Measurements from ENCODE around the gene C19orf38.
"Not testable (repeated sequence)": the region's sequence is repeated elsewhere in the genome, so short reads cannot be mapped to it uniquely, and the experiment has no call there.

Gene C19orf38

DNA sequence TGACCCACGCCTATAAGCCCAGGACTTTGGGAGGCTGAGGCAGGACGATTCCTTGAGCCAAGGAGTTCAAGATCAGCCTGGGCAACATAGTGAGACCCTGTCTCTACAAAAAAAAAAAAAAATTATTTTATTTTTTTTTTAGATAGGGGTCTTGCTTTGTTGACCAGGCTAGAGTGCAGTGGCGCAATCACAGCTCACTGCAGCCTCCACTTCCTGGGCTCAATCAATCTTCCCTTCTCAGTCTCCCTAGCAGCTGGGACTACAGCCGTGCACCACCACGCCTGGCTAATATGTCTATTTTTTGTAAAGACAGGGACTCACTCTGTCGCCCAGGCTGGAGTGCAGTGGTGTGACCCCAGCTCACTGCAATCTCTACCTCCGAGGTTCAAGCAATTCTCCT is 4.7 kb downstream of the C19orf38 start:
- FAIRE-seq, result no peak

DNA sequence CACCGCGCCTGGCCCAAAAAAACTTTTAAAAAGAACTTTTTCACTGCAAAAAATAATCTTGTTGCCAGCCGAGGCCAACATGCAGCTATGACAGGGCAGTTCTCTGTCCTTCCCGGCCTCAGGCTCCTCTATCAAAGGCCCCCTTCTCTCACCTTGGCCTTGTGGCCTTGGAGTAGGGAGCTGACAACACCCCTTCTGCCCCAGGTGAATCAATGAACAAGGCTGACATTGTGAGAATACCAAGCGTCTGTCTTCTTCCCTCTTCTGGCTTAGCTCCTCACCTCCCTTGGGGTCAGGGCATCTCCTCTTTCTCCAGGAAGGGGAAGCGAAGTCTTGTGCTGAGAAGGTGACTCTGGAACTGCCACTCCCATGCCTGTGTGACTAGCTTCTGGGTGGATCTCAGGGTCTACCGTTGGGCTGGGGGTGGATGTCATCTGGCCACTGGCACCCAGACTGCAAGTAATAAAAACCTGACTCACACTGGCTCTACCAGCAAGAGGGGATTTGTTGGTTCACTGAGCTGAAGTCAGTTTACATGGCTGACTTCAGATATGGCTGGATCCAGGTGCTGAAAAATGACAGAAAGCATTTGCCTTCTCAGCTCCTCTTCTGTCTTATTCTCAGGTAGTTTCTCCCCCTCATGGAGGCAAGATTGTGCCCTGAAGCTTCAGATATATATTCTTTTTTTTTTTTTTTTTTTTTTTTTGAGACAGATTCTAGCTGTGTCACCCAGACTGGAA is 6.3 kb downstream of the C19orf38 start:
- no peak for FAIRE-seq

DNA sequence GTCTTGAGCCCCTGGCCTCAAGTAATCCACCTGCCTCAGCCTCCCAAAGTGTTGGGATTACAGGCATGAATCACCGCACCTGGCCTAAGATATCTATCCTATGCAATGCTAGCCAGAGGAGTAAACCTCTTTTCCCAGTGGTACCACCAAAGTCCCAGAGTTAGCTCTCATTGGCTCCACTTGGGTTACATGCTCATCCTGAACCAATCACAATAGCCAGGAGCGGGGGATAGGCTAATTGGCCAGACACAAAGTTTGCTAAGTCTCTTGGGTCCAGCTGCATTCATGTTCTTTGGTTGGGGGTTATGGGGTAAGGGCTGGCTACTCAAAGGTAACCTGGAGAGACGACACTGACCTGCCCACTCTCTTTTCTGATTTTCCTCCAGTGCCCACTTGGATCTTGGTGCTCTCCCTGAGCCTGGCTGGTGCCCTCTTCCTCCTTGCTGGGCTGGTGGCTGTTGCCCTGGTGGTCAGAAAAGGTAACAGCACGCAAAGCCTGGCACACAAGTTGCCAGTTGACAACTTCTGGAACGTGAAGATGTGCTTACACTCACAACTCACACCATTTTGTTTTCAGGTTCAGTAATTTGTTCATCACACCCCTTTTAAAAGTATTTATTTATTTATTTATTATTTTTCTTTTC is 7.8 kb downstream of the C19orf38 start:
- no peak for FAIRE-seq

DNA sequence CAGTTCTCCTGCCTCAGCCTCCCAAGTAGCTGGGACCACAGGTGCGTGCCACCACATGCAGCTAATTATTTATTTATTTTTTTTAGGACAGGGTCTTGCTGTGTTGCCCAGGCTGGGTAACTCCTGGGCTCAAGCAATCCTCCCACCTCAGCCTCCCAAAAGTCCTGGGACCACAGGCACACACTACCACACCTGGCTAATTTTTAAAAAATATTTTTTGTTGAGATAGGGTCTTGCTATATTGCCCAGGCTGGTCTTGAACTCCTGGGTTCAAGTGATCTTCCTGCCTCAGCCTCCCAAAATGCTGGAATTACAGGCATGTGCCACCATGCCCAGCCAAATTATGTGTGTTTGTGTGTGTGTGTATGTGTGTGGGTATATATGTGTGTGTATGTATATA is 8.7 kb downstream of the C19orf38 start:
- FAIRE-seq, result not testable (repeated sequence)

DNA sequence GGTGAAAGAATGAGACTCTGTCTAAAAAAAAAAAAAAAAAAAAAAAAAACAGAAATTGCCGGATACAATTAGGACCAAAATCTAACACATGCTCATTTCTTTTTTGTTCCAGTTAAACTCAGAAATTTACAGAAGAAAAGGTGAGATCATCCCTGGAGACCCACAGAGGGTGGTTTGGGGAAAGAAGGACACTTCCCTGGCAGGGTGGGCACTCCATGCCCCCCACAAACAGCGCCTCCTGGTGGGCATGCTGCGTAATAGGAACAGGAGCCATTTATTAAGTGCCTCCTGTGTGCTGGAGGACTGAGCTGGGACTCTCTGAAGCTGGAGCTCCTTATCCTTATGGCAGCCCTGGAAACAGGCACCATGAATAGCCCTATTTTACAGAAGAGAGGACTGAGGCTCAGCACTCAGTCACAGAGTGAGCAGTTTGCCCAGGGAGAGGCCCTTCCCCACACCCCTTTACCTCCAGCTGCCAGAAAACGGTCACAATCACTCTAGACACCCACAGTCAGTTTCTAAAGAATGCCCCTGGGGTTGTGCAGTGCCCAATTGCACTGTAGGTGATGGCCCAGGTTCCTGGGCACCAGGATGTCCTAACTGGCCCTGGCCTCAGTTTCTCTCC is 10.1 kb downstream of the C19orf38 start:
- FAIRE-seq, result no peak

DNA sequence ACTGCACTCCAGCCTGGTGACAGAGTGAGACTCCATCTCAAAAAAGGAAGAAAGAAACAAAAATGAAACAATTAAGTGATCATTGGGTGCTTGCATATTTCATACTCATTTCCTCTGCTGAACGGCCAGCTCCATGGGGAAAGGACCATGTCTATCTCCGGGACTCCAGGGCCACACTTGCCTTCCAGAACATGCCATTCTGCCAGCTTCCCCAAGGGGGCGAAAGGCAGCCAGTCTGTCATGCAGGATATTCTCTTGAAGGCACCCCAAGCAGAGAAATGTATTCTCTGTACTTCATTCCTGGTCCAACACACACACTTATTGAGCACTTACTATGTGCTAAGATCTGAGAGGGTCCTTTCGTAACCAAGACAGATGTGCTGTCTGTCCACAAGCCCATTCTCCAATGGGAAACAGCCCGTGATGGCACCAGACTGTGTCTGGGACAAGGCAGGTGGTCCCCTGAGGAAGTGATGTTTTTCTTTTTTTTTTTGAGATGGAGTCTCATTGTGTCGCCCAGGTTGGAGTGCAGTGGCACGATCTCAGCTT is 13.0 kb downstream of the C19orf38 start:
- no peak for FAIRE-seq

DNA sequence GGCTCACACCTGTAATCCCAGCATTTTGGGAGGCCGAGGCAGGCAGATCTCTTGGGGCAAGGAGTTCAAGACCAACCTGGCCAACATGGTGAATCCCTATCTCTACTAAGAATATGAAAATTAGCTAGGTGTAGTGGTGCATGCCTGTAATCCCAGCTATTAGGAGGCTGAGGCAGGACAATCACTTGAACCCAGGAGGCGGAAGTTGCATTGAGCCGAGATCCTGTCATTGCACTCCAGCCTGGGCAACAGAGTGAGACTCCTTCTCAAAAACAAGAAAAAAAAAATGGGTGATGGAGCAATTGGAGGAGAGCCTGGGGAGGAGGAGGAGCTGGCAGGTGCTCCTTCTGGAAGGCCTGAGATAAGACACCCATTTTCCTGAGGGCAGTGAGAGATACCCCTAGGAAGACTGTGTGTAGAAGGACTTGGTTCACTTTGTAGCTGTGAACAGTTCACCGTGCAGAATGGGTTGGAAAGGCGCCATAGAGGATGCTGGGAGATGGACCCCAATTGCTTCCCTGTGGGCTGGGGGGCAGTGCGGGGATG is 14.4 kb downstream of the C19orf38 start:
- FAIRE-seq, result no peak

DNA sequence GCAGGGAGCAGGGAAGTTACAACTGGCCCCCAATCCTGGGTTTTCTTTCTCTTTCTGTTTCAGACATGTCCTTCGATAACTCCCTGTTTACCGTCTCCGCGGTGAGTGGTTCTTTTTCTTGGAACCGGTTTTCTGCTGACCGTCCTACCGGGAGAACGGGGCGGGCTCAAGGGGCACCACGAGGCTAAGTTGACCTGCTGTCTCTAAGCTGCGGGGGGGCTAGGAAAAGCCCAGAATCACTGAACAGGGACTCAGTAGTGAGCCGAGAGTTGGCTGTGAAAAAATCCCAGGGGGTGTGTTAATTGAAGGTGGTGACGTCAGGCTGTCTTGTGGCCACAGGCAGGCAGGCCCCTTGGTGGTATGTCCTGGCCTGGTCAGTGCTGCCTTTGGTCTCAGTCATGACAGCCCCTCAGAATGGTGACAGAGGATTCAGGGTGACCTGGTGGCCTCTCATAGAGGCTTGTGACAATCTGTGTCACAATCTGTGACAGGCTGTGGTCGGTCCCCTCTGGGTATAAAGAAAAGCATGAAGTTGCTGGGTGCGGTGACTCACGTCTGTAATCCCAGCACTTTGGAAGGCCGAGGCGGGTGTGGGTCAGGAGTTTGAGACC is 15.0 kb downstream of the C19orf38 start:
- no peak for FAIRE-seq

DNA sequence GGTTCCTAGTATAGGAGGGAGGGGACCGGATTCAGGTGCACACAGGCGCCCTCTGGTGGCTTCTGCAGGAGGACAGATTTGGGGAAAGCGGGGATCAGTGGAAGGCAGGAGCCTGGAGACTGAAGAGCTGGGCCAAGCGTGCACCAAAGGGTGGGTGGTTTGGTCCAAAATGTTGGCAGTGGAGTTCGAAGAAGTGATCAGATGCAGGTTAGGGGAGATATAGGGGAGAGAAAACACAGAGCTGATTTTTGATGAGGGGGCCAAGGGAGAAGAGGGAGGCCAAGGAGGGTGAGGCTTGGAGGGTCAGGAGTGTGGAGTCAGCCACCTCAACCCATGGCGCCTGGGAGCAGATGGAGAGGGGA is 16.3 kb downstream of the C19orf38 start:
- no peak for FAIRE-seq

DNA sequence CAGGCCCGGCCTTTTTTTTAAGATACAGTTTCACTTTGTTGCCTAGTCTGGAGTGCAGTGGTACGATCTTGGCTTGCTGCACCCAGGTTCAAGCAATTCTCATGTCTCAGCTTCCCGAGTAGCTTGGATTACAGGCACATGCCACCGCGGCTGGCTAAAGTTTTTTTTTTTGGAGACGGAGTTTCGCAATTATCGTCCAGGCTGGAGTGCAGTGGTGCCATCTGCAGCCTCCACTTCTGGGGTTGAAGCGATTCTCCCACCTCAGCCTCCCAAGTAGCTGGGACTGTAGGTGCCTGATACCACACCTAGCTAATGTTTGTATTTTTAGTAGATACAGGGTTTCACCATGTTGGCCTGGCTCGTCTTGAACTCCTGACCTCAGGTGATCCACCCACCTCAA is 18.3 kb downstream of the C19orf38 start:
- no peak for FAIRE-seq

DNA sequence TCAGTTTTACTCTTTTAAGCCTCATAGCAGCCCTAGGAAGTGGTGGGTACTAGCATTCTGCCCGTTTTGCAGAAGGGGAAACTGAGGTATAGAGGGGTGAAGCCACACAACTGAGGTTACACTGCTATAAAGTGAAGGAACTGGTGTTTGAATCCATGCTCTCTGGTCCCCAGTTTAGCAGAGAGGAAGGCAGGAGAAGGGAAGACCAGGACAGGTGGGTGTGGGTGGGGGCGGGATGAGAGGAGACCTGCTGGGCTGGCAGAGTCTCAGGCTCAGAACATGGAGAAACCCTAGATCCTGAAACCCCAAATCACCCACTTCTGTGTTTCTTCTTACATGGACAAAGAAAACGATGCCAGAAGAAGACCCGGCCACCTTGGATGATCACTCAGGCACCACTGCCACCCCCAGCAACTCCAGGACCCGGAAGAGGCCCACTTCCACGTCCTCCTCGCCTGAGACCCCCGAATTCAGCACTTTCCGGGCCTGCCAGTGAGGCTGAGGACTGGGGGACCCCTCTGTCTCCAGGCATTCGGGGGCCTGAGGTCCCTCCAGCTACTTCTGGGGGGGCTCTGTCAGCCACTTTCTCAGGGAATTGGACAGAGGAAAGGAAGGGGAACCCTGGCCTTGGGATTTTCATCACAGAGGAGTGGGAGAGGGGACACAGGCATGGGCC is 20.8 kb downstream of the C19orf38 start:
- FAIRE-seq, result no peak

DNA sequence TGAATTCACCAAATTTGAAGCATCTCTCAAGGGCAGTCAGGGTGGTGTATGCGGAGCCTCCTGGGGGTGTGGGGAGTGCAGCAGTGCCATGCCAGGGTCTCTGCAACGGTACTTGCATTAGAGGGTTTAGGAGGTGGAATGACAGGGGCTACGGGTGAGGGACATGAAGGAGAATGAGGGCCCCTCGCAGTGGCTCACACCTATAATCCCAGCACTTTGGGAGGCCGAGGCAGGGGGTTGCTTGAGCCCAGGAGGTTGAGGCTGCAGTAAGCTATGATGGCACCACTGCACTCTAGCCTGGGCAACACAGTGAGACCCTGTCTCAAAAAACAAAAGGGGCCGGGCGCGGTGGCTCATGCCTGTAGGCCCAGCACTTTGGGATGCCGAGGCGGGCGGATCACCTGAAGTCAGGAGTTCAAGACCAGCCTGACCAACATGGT is 21.7 kb downstream of the C19orf38 start:
- not testable (repeated sequence) for FAIRE-seq

DNA sequence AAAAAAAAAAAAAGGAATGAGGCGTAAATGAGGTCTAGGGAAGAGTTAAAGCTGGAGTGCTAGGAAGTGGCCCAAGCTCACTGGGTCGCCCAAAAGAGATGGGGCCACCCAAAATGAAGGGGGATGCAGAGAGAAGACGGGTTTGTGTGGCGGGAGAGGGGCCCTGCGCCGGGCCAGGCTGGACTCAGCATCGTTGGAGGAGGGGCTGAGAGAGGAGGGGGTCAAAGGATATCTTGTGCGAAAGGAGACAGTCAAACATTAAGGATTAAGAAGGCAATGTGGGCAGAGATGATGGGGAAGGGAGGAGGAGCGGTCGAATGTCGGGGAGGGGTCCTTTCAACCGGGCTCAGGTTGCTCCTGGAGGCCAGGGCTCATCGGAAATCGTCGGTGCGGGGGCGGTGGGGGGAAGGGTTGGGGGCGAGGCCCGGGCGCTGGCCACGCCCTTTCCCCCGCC is 22.3 kb downstream of the C19orf38 start:
- FAIRE-seq, result no peak

DNA sequence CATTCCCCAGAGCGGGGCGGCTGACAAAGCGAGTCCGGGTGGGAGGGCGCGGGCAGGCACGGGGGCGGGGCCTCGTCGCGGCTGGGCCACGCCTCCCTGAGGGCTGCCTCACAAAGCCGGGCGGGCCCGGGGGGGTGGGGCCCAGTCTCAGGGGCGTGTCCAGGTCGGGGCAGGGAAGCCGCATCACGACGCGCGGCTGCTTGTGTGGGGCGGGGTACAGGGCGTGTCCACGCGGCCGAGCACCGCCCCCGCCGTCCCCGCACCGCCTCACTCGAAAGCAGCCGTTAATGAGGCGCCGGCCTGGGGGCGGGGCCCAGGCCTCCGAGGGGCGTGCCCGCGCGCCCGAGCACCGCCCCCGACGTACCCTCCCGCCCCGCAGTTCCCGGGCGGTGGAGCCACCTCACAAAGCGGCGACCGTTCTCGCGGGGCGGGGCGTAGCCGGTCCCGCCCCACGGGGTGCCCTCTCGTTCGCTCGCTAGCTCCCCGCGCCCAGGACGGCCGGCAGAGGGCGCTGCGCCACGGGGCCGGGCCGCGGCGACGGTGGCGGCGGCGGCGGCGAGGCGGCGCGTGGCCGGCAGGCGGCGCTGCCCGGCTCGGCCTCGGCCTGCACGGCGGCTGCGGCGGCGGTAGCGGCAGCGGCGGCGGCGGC is 22.9 kb downstream of the C19orf38 start, which contains the start of gene CARM1:
Gene CARM1, plus strand, starts transcription at position 599 of the 649 bp plus-strand sequence. CDS start 150 bp downstream, outside the sequence.
- FAIRE-seq, result no peak

DNA sequence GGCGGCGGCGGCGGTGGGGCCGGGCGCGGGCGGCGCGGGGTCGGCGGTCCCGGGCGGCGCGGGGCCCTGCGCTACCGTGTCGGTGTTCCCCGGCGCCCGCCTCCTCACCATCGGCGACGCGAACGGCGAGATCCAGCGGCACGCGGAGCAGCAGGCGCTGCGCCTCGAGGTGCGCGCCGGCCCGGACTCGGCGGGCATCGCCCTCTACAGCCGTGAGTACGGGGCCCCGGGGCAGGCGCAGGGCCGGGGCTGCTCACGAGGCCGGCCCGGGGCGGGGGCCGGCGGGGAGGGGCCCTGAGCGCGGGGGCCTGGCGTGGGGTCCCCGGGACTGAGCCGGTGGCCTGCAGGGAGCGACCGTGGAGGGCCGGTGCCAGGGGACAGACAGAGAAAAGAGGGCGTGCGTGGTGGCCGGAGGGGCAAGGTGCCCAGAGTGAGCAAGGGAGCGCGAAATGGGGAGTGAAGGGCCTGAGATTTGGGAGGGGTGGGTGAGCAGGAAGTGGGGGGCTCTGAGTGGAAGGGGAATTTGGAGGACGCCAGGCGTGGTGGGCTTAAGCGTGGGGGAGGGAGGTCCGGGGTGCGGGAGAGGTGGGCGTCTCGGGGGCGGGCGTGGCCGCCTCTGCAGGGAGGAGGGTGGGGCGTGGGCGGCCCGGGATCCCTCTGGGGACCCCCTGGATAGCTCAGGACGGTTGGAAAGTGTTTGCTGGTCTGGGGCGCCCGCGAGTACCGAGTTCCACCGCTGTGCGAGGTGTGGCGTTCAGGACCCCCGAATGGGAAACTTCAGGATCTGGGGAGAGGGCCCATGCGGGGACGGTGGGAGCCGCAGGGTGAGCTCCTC is 23.7 kb downstream of the C19orf38 start:
- FAIRE-seq, result no peak

DNA sequence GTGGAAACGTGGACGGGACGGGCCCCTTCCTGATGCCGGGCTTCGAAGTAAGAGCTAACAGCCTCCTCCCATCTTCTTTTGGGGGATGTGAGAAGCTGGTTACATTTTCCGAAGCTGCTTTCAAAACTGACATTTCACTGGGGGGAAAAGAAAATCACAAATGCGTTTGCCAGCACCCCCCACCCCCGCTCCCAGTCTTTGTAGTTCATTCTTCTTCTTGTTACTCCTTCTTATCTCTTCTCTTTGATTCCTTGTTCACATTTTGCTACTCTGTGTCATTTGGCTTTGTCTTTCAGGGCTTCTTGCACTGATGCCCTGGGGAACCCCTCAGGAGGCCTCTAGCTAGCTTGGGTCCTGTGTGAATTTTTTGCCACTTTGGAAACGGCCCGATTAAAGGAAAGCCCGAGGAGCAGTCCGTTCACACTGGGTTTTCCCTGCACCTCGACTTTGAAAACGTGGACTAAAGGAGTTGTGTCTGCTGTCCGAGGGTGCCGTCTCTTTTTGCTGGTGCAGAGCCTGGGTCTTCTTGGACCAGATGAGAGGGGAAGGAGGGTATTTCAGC is 24.4 kb downstream of the C19orf38 start:
- FAIRE-seq, result no peak

DNA sequence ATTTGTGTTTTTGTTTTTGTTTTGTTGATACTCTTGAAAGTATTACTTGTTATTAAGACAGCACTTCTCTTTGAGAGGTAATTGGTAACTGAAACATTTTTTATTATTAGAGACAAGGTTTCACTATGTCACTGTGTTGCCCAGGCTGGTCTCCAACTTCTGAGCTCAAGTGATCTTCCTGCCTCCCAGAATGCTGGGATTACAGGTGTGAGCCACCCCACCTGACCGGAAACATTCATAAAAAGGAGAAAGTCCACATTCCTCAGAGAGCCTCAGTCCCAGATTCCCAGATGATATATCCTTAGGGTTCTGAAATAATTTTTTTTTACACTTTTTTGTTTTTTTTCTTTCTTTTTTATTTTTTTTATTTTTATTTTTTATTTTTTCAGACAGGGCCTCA is 25.8 kb downstream of the C19orf38 start:
- FAIRE-seq, result no peak

DNA sequence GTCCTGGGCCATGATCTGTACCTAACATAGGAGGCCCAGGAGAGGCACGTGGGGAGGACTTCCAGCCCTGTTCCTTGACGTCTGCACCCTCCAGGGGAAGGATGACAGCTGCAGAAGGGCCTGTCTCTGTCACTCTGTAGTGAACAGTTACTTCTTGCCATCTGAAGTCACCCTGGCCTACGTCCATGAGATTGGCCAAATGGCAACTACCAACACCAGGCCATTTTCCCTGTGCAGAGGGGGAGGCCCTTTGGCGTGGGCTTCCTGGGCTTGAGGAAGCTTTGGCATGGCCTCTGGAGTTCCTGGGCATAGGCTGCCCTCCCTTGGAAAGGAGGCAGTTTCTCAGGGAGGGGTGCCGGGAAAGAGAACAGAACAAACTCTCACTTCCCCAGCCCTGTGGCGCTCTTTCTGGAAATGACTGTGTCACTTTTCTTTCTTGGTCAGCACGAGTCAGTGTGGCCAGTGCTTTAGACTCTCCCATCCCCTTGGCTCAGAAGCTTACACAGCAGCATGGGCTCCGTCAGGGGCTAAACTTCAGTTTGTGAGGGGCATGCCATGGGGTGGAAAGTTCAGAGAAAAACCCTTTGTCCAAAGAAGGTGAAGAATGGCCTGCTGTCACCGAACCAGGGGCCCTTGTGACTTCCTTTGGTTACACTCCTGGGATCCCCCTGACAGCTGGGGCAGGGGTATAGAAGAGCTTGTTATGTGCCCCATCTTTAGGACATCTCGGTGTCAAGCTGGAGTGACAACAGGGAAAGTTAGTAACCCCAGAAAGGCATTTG is 28.4 kb downstream of the C19orf38 start:
- FAIRE-seq, result no peak

DNA sequence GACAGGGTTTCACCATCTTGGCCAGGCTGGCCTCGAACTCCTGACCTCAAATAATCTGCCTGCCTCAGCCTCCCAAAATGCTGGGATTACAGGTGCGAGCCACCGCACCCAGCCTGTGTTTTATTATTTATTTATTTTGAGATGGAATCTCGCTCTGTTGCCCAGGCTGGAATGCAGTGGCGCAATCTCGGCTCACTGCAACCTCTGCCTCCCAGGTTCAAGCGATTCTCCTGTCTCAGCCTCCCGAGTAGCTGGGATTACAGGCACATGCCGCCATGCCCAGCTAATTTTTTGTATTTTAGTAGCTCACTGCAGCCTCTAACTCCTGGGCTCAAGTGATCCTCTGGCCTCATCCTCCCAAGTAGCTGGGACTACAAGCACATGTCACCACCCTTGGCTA is 29.4 kb downstream of the C19orf38 start:
- not testable (repeated sequence) for FAIRE-seq

DNA sequence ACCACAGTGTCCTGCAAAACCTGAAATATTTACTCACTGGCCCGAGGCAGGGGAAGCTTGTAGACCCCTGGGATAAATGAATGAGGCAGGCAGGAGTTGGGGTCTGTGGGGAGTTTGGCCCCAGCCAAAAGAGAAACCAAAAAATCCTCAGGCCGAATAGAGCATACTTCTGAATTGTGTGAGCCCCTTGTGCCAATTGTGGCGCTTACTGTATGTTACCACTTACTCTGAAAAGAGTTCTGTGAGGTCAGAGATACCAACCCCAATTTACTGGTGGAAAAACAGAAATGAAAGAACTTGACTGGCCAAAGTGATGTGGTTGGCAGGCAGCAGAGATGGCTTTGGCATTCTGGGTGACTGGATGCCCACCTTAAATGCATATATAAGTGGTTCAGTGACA is 30.0 kb downstream of the C19orf38 start:
- no peak for FAIRE-seq
